DMS53 treated with DMSO at 0.1 percent for 48 hours (cell line): ENCODE data around the gene PLEKHM3.
A peak's percentile ranks its signal among the peaks of the same experiment; 100 is the strongest.

Experiments
- DNase-seq: peaks from one replicate; lab custom pipeline; 2025; ENCODE audit not compliant: unreplicated experiment; lab: John Stamatoyannopoulos, UW

The PLEKHM3 gene

GRCh38 chr2:207895274-207895860, 130.0 kb downstream of the PLEKHM3 start:
- no peak for DNase-seq

- no peak for DNase-seq
These were observed 132.5 kb downstream of the PLEKHM3 start for GRCh38 chr2:207892716-207893402.

- no peak for DNase-seq
These were observed 134.1 kb downstream of the PLEKHM3 start for GRCh38 chr2:207891086-207891844.

- no peak for DNase-seq
These were observed 137.8 kb downstream of the PLEKHM3 start for GRCh38 chr2:207887500-207887899.

GRCh38 chr2:207885010-207885409, 140.3 kb downstream of the PLEKHM3 start:
- DNase-seq: no peak

- no peak for DNase-seq
These were observed 141.2 kb downstream of the PLEKHM3 start for GRCh38 chr2:207884127-207884526.

GRCh38 chr2:207883002-207883780, 142.1 kb downstream of the PLEKHM3 start:
- DNase-seq: no peak

GRCh38 chr2:207881902-207882301, 143.4 kb downstream of the PLEKHM3 start:
- DNase-seq: no peak

- DNase-seq: no peak
These were observed 145.8 kb downstream of the PLEKHM3 start for GRCh38 chr2:207879536-207879935.

- no peak for DNase-seq
These were observed 148.3 kb downstream of the PLEKHM3 start for GRCh38 chr2:207876842-207877535.

GRCh38 chr2:207875473-207876212, 149.7 kb downstream of the PLEKHM3 start:
- DNase-seq: peak; percentile 27

- DNase-seq: no peak
These were observed 151.5 kb downstream of the PLEKHM3 start for GRCh38 chr2:207873794-207874193.

GRCh38 chr2:207871911-207872310, 153.4 kb downstream of the PLEKHM3 start:
- no peak for DNase-seq

- no peak for DNase-seq
These were observed 153.8 kb downstream of the PLEKHM3 start for GRCh38 chr2:207871506-207871905.

- DNase-seq: no peak
These were observed 154.5 kb downstream of the PLEKHM3 start for GRCh38 chr2:207870814-207871213.

GRCh38 chr2:207869784-207870778, 155.2 kb downstream of the PLEKHM3 start:
- DNase-seq: peak; percentile 26

- no peak for DNase-seq
These were observed 156.3 kb downstream of the PLEKHM3 start for GRCh38 chr2:207868855-207869596.

- DNase-seq: no peak
These were observed 157.4 kb downstream of the PLEKHM3 start for GRCh38 chr2:207867905-207868304.
